Measurements from ENCODE around the gene APOBEC3C. TPM values are rescaled to one million over a fixed set of nuclear protein-coding genes. Genes with fewer than 3 reads are reported as not detected.
"Not testable (repeated sequence)": the region's sequence is repeated elsewhere in the genome, so short reads cannot be mapped to it uniquely, and the experiment has no call there.

The APOBEC3C gene
- total RNA-seq, 2 experiments from 2014 or later, result 61.6 to 63.1 TPM

- H3K36me3 Mint-ChIP-seq, result no peaks in the 10 kb centered on the region
- peak overlapping the region; percentile 25 for H3K27ac Mint-ChIP-seq
- H3K9me3 Mint-ChIP-seq, result peaks cover under 1% of the 10 kb centered on the region
Observed at GRCh38 chr22:39003165-39003638, 10.9 kb upstream of the APOBEC3C start.

DNA sequence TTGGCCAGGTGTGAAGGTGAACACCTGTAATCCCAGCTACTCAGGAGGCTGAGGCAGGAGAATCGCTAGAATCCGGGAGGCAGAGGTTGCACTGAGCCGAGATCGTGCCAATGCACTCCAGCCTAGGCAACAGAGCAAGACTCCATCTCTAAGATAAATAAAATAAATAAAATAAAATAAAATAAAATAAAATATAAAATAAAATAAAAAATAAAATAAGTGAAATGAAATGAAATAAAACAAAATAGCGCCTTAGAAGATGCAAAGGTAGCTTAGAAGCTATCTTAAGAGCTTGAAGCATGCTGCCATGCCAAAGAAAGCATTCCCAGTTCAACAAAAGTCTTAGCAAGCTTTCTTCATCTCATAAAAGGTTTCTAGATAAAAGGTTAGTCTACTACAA lies 6.9 kb upstream of the APOBEC3C start:
- peaks cover 10% of the 10 kb centered on the region for H3K4me1 Mint-ChIP-seq
- H3K27ac Mint-ChIP-seq, result no peak overlapping the region
- no peaks in the 10 kb centered on the region for H3K36me3 Mint-ChIP-seq

More at GRCh38 chr22:39003165-39003638, 10.9 kb upstream of the APOBEC3C start:
- H3K27me3 Mint-ChIP-seq, result no peaks in the 10 kb centered on the region
- no peak overlapping the region for H3K4me3 Mint-ChIP-seq
- H3K4me1 Mint-ChIP-seq, result peaks cover 10% of the 10 kb centered on the region
- peak; percentile 76 for DNase-seq

GRCh38 chr22:39008271-39008850 lies 5.7 kb upstream of the APOBEC3C start:
- not testable (repeated sequence) for H3K27ac Mint-ChIP-seq, H3K4me3 Mint-ChIP-seq, DNase-seq, H3K4me1 Mint-ChIP-seq, H3K9me3 Mint-ChIP-seq, H3K27me3 Mint-ChIP-seq, H3K36me3 Mint-ChIP-seq

More for the DNA sequence above, 6.9 kb upstream of the APOBEC3C start:
- Mint-ChIP-seq H3K4me3 (no peak overlapping the region), H3K9me3 (no peaks in the 10 kb centered on the region), H3K27me3 (no peaks in the 10 kb centered on the region)
- no peak for DNase-seq

DNA sequence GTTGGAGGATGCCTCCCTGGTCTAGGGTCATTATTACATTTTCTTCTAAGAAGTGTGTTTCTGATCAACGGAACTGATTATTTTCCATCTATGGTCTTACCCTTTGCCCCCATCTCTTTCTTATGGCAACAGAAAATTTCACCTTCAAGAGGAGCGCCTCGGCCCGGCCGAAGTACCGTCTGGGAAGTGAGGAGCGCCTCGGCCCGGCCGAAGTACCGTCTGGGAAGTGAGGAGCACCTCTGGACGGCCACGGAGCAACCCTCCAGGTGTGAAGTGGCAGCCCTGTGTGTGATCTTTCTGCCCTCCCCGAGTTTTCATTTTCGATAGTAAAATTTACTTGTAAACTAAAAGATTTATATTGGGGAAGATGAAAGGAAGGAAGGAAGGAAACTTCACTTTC lies 3.1 kb upstream of the APOBEC3C start:
- H3K27me3 Mint-ChIP-seq, result no peaks in the 10 kb centered on the region
- no peak overlapping the region for H3K4me3 Mint-ChIP-seq
- H3K36me3 Mint-ChIP-seq, result no peaks in the 10 kb centered on the region
- H3K4me1 Mint-ChIP-seq, result peaks cover 23% of the 10 kb centered on the region
- DNase-seq, result no peak
- H3K9me3 Mint-ChIP-seq, result no peaks in the 10 kb centered on the region
- H3K27ac Mint-ChIP-seq, result no peak overlapping the region

DNA sequence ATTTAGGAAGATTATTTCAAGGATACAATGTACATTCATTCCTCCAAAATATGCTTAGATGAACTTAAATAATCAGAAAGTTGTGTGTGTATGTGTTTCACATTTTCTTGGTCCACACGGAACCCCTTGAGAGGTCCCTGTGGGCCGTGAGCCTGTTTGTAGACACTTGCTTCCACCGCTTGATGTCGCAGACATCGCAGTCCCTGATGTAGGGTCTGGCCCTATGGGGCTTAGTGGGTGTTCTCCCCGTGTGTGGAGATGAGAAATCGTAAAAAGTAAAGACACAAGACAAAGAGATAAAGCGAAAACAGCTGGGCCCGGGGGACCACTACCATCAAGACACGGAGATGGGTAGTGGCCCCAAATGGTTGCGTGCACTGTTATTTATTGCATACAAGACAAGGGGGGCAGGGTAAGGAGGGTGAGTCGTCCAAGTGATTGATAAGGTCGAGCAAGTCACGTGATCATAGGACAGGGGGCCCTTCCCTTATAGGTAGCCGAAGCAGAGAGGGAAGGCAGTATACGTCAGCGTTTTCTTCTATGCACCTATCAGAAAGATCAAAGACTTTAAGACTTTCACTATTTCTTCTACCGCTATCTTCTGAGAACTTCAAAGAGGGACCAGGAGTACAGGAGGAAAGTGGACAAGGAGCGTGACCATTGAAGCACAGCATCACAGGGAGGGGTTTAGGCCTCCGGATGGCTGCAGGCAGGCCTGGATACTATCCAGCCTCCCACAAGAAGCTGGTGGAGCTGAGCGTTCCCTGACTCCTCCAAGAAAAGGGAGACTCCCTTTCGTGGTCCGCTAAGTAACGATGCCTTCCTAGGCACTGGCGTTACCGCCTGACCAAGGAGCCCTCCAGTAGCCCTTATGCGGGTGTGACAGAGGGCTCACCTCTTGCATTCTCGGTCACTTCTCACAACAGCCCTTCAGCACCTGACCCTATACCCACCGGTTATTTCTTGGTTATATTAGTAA lies 1.2 kb upstream of the APOBEC3C start:
- H3K36me3 Mint-ChIP-seq, result no peaks in the 10 kb centered on the region
- no peak overlapping the region for H3K4me3 Mint-ChIP-seq
- H3K27ac Mint-ChIP-seq, result no peak overlapping the region
- H3K27me3 Mint-ChIP-seq, result no peaks in the 10 kb centered on the region
- no peak for DNase-seq
- no peaks in the 10 kb centered on the region for H3K9me3 Mint-ChIP-seq
- H3K4me1 Mint-ChIP-seq, result peaks cover 29% of the 10 kb centered on the region

DNA sequence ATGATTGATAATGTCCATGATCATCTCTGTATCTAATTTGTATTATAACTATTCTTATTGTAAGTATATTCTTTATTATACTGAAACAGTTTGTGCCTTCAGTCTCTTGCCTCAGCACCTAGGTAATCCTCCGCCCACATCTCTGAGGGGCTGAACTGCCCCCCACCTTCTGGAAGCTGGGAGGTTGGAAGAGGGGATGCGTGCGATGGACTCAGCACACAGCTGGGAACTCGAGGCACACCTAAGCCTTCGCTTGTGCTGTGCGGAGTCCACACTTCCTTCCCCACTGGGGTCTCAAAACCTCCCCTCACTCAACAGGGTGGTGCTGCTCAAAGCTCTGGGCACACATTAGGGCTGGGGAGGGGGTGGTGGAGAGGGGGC lies 506 bp upstream of the APOBEC3C start:
- H3K9me3 Mint-ChIP-seq, H3K36me3 Mint-ChIP-seq, DNase-seq, H3K27me3 Mint-ChIP-seq: not testable (repeated sequence)
- H3K27ac Mint-ChIP-seq, result peak overlapping the region; percentile 96
- peaks cover 29% of the 10 kb centered on the region for H3K4me1 Mint-ChIP-seq
- H3K4me3 Mint-ChIP-seq, result peak overlapping the region; percentile 97

- Mint-ChIP-seq H3K27ac (peak overlapping the region; percentile 96), H3K4me1 (peaks cover 30% of the 10 kb centered on the region), H3K4me3 (peak overlapping the region; percentile 97)
- not testable (repeated sequence) for DNase-seq, H3K27me3 Mint-ChIP-seq, H3K36me3 Mint-ChIP-seq, H3K9me3 Mint-ChIP-seq
Observed at GRCh38 chr22:39014723-39015121, 665 bp downstream of the APOBEC3C start.

GRCh38 chr22:39016592-39016991 lies 2.5 kb downstream of the APOBEC3C start:
- Mint-ChIP-seq H3K27ac (peak overlapping the region; percentile 49), H3K27me3 (no peaks in the 10 kb centered on the region), H3K9me3 (no peaks in the 10 kb centered on the region), H3K4me3 (no peak overlapping the region), H3K36me3 (peaks cover 3% of the 10 kb centered on the region), H3K4me1 (peaks cover 35% of the 10 kb centered on the region)
- no peak for DNase-seq

- Mint-ChIP-seq H3K27me3 (no peaks in the 10 kb centered on the region), H3K4me1 (peaks cover 40% of the 10 kb centered on the region), H3K4me3 (no peak overlapping the region), H3K9me3 (no peaks in the 10 kb centered on the region), H3K27ac (no peak overlapping the region), H3K36me3 (peaks cover 10% of the 10 kb centered on the region)
- no peak for DNase-seq
Observed at GRCh38 chr22:39017596-39018365, 3.7 kb downstream of the APOBEC3C start.

GRCh38 chr22:39020021-39020651 lies 6.1 kb downstream of the APOBEC3C start:
- Mint-ChIP-seq H3K4me1 (peaks cover 43% of the 10 kb centered on the region), H3K36me3 (peaks cover 17% of the 10 kb centered on the region), H3K4me3 (peak overlapping the region; percentile 94), H3K27ac (peak overlapping the region; percentile 96)
- H3K27me3 Mint-ChIP-seq, H3K9me3 Mint-ChIP-seq, DNase-seq: not testable (repeated sequence)

GRCh38 chr22:39021552-39022250 lies 7.6 kb downstream of the APOBEC3C start:
- peaks cover 49% of the 10 kb centered on the region for H3K4me1 Mint-ChIP-seq
- H3K4me3 Mint-ChIP-seq, result peak overlapping the region; percentile 94
- H3K27ac Mint-ChIP-seq, result peak overlapping the region; percentile 96
- no peaks in the 10 kb centered on the region for H3K27me3 Mint-ChIP-seq
- peaks cover 17% of the 10 kb centered on the region for H3K36me3 Mint-ChIP-seq
- DNase-seq, result no peak
- H3K9me3 Mint-ChIP-seq, result no peaks in the 10 kb centered on the region

DNA sequence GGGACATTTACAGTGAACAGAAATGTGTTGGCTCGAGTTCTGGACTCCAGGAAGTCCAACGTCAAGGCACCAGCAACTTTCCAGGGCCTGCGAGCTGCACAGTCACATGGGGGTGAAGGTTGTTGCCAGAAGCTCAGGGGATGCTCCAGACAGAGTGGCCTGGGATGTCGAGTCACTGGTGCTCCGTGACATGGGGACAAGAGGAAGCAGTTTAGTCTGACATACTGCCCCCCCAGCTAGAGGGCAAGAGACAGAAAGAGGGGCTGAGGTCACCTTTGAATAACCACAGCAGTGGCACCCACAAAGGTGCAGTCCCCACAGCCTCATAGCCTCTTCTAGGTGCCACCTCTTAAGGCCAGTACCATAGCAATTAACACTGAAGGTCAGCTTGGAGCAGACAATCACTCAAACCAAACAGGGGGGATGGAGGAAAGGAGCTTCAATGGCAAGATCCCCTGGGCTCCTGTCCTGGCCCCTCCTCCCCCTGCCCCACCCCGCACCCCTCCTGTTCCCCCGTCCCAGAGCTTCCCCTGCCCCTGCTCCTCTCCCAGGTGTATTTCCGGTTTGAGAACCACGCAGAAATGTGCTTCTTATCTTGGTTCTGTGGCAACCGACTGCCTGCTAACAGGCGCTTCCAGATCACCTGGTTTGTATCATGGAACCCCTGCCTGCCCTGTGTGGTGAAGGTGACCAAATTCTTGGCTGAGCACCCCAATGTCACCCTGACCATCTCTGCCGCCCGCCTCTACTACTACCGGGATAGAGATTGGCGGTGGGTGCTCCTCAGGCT lies 10.7 kb downstream of the APOBEC3C start:
- peak overlapping the region; percentile 70 for H3K27ac Mint-ChIP-seq
- peak overlapping the region; percentile 37 for H3K4me3 Mint-ChIP-seq
- H3K4me1 Mint-ChIP-seq, result peaks cover 54% of the 10 kb centered on the region
- no peak for DNase-seq
- H3K9me3 Mint-ChIP-seq, result no peaks in the 10 kb centered on the region
- peaks cover 21% of the 10 kb centered on the region for H3K36me3 Mint-ChIP-seq
- no peaks in the 10 kb centered on the region for H3K27me3 Mint-ChIP-seq

GRCh38 chr22:39026509-39027150 lies 12.6 kb downstream of the APOBEC3C start:
- H3K4me1 Mint-ChIP-seq, result peaks cover 49% of the 10 kb centered on the region
- peak overlapping the region; percentile 75 for H3K27ac Mint-ChIP-seq
- no peak overlapping the region for H3K4me3 Mint-ChIP-seq
- no peak for DNase-seq
- H3K27me3 Mint-ChIP-seq, result no peaks in the 10 kb centered on the region
- peaks cover 17% of the 10 kb centered on the region for H3K36me3 Mint-ChIP-seq
- no peaks in the 10 kb centered on the region for H3K9me3 Mint-ChIP-seq
